HepG2 (cell line): ENCODE measurements around the gene MIS18A. TPM values are rescaled to one million over a fixed set of nuclear protein-coding genes. Genes with fewer than 3 reads are reported as not detected.

ENCODE experiments used
- ATAC-seq: fragments of 200-7000 bp; cut with Tn5 transposase; 3 replicates; pipeline ENCODE4 v1.9.1; 2020; ENCODE audit warnings: mild to moderate bottlenecking, moderate library complexity
- BruUV-seq: library from RNA; stranded (reverse); fragments of 400-500 nt; replicated peaks from 2 replicates; lab custom pipeline; 2021; lab: Mats Ljungman, UMichigan
- CTCF ChIA-PET: fragments of 300-600 bp; formaldehyde crosslinking; extraction: SDS; loops from one replicate; lab custom pipeline; 2021; ENCODE audit warnings: low total read pairs, inconsistent platforms, low intra/inter-chr PET ratio; lab: Yijun Ruan, JAX
- POLR2A ChIA-PET: fragments of 350-600 bp; sonication (Branson Sonifier 250); formaldehyde crosslinking; loops from one replicate; lab custom pipeline; 2020; ENCODE audit warnings: antibody characterized with exemption, inconsistent platforms; lab: Yijun Ruan, JAX
- DNase-seq: peaks from one replicate; pipeline ENCODE4 v3.0.0-alpha.2; 2015; ENCODE audit warnings: low spot score
- FAIRE-seq: peaks from 3 replicates; lab custom pipeline; 2011; peaks lifted over from hg19 to GRCh38; lab: Jason Lieb, UNC
- H2AFZ ChIP-seq: one replicate; pipeline ENCODE4 v1.6.1; 2011; ENCODE audit warnings: low read length, inconsistent platforms
- H3K27ac ChIP-seq: fragments of 300-600 bp; 3 replicates; pipeline ENCODE4 v1.8.0; 2011; ENCODE audit warnings: mixed run types, mild to moderate bottlenecking, mixed read lengths, low read length, inconsistent platforms; ENCODE audit not compliant: insufficient read depth; ENCODE audit errors: extremely low read length
- H3K27me3 ChIP-seq, 2 experiments: fragments of 200-600 bp in 1 of 2; 2 replicates in 1 of 2; 3 replicates in 1 of 2; pipeline versions ENCODE4 v1.6.0 to v1.8.0; 2011; ENCODE audit warnings: low read length in 2 of 2, mild to moderate bottlenecking in 2 of 2, moderate library complexity in 2 of 2, inconsistent platforms in 1 of 2; ENCODE audit not compliant: insufficient read depth in 2 of 2, control insufficient read depth in 1 of 2
- H3K36me3 ChIP-seq, 2 experiments: fragments of 200-600 bp in 1 of 2; replicated peaks in 1 of 2; 2 replicates in 1 of 2; 3 replicates in 1 of 2; pipeline versions ENCODE4 v1.5.1 to v1.8.0; 2011; ENCODE audit warnings: low read length in 2 of 2, inconsistent platforms in 1 of 2; ENCODE audit not compliant: insufficient read depth in 2 of 2, control insufficient read depth in 1 of 2
- H3K4me1 ChIP-seq: 2 replicates; pipeline ENCODE4 v1.5.1; 2012; ENCODE audit warnings: low read length, inconsistent platforms; ENCODE audit not compliant: insufficient read depth
- H3K4me2 ChIP-seq: 2 replicates; pipeline ENCODE4 v1.6.0; 2011; ENCODE audit warnings: low read depth, low read length, inconsistent platforms
- H3K4me3 ChIP-seq, 3 experiments: fragments of 200-600 bp in 1 of 3; sonication (generic), shearing (Covaris generic) in 1 of 3; replicated peaks in 1 of 3; 2 replicates each; pipeline ENCODE4 v1.5.1; 2011 to 2016; ENCODE audit warnings: low read length in 3 of 3, inconsistent platforms in 2 of 3, low read depth in 2 of 3, mild to moderate bottlenecking in 2 of 3, control low read depth in 1 of 3, mixed read lengths in 1 of 3; ENCODE audit not compliant: insufficient read depth in 1 of 3
- H3K79me2 ChIP-seq: one replicate; pipeline ENCODE4 v1.6.1; 2011; ENCODE audit warnings: low read length, inconsistent platforms; ENCODE audit not compliant: insufficient read depth
- H3K9ac ChIP-seq: 2 replicates; pipeline ENCODE4 v1.6.0; 2011; ENCODE audit warnings: mild to moderate bottlenecking, low read depth, low read length, inconsistent platforms; ENCODE audit not compliant: insufficient read depth
- H3K9me3 ChIP-seq: 2 replicates; pipeline ENCODE4 v1.5.1; 2012; ENCODE audit warnings: mild to moderate bottlenecking, low read length
- H4K20me1 ChIP-seq: 2 replicates; pipeline ENCODE4 v1.6.0; 2011; ENCODE audit warnings: inconsistent platforms, mild to moderate bottlenecking, low read length, moderate library complexity; ENCODE audit not compliant: insufficient read depth
- JUNB ChIP-seq: sonication (generic); formaldehyde crosslinking; IDR thresholded peaks from 2 replicates; pipeline ENCODE4 v1.8.0; 2022; ENCODE audit warnings: missing genetic modification reagents, mild to moderate bottlenecking, borderline replicate concordance
- NONO ChIP-seq, 2 experiments: fragments of 450-650 bp in 1 of 2; sonication (generic) in 1 of 2; formaldehyde crosslinking in 1 of 2; IDR thresholded peaks in 1 of 2; conservative IDR thresholded peaks in 1 of 2; 2 replicates each; pipeline versions ENCODE4 v1.6.1 to v1.8.0; 2017 to 2022; ENCODE audit warnings: mild to moderate bottlenecking in 1 of 2, missing genetic modification reagents in 1 of 2, moderate library complexity in 1 of 2
- RXRA ChIP-seq: sonication (generic); formaldehyde crosslinking; IDR thresholded peaks from 2 replicates; pipeline ENCODE4 v1.5.1; 2020; ENCODE audit warnings: missing genetic modification reagents
- SATB2 ChIP-seq: sonication (generic); formaldehyde crosslinking; IDR thresholded peaks from 2 replicates; pipeline ENCODE4 v1.5.0; 2020; ENCODE audit warnings: missing genetic modification reagents
- SMAD9 ChIP-seq: sonication (generic); formaldehyde crosslinking; IDR thresholded peaks from 2 replicates; pipeline ENCODE4 v1.5.1; 2020; ENCODE audit warnings: mild to moderate bottlenecking, missing genetic modification reagents
- SMARCE1 ChIP-seq: fragments of 450-650 bp; IDR thresholded peaks from 2 replicates; pipeline ENCODE4 v1.6.1; 2017; ENCODE audit warnings: borderline replicate concordance
- ZFP36L2 ChIP-seq: sonication (generic); formaldehyde crosslinking; IDR thresholded peaks from 2 replicates; pipeline ENCODE4 v1.4.0; 2020; ENCODE audit warnings: missing genetic modification reagents
- ZNF510 ChIP-seq: sonication (generic); formaldehyde crosslinking; IDR thresholded peaks from 2 replicates; pipeline ENCODE4 v1.4.0; 2020; ENCODE audit warnings: low read depth, mild to moderate bottlenecking, missing genetic modification reagents
- ZNF546 ChIP-seq: sonication (generic); formaldehyde crosslinking; conservative IDR thresholded peaks from 2 replicates; pipeline ENCODE4 v1.8.1; 2023; ENCODE audit warnings: mild to moderate bottlenecking, missing genetic modification reagents
- ZNF589 ChIP-seq: sonication (generic); formaldehyde crosslinking; conservative IDR thresholded peaks from 2 replicates; pipeline ENCODE4 v1.8.0; 2022; ENCODE audit warnings: mild to moderate bottlenecking, moderate library complexity, missing genetic modification reagents
- ZNF598 ChIP-seq: sonication (generic); formaldehyde crosslinking; IDR thresholded peaks from 2 replicates; pipeline ENCODE4 v1.5.1; 2020; ENCODE audit warnings: mild to moderate bottlenecking, missing genetic modification reagents, borderline replicate concordance
- ZNF879 ChIP-seq: sonication (generic); formaldehyde crosslinking; IDR thresholded peaks from 2 replicates; pipeline ENCODE4 v1.8.1; 2023; ENCODE audit warnings: missing genetic modification reagents
- WGBS: methylation state at CpG from one replicate; pipeline ENCODE4 v1.1.6; 2017; ENCODE audit warnings: low lambda C conversion rate; 5-methylcytosine and 5-hydroxymethylcytosine counted together
- in situ Hi-C: cut with HindIII; loops from 2 replicates; pipeline ENCODE4 v1.10.0; 2017; ENCODE audit warnings: low pct_unique_long_range_greater_than_20kb; ENCODE audit not compliant: extremely low pct_ligation_motif_present
- intact Hi-C: fragments of 100-400 bp; cut with micrococcal nuclease; formaldehyde crosslinking; loops from one replicate; pipeline ENCODE4 v1.10.0; 2022; ENCODE audit not compliant: unreplicated experiment
- polyA plus RNA-seq, 8 experiments: library from polyadenylated mRNA; depleted of rRNA in 3 of 8; stranded (reverse) in 7 of 8; unstranded in 1 of 8; fragments of >200 nt; fragmentation: Illumina TruSeq in 4 of 8; extraction: Trizol in 4 of 8; gene quantifications; 2 replicates each; pipeline versions ENCODE4 v1.2.1 to v1.2.3, GENCODE V29; 2011 to 2016; ENCODE audit warnings: low read depth in 4 of 8, missing spikeins in 1 of 8, mixed read lengths in 1 of 8; ENCODE audit not compliant: insufficient read depth in 1 of 8
- total RNA-seq, 5 experiments: library from RNA; depleted of rRNA; stranded (reverse); fragments of >200 nt; fragmentation: Illumina TruSeq; extraction: Trizol; gene quantifications; 2 replicates each; pipeline ENCODE4 v1.2.3, GENCODE V29; 2016; ENCODE audit warnings: low read depth in 1 of 5

MIS18A gene
- total and polyA plus RNA-seq, 2 of the 13 experiments (the other 11 are each of a cell fraction or from before 2014, with no cell fraction given): 11.2 to 41.4 TPM

DNA sequence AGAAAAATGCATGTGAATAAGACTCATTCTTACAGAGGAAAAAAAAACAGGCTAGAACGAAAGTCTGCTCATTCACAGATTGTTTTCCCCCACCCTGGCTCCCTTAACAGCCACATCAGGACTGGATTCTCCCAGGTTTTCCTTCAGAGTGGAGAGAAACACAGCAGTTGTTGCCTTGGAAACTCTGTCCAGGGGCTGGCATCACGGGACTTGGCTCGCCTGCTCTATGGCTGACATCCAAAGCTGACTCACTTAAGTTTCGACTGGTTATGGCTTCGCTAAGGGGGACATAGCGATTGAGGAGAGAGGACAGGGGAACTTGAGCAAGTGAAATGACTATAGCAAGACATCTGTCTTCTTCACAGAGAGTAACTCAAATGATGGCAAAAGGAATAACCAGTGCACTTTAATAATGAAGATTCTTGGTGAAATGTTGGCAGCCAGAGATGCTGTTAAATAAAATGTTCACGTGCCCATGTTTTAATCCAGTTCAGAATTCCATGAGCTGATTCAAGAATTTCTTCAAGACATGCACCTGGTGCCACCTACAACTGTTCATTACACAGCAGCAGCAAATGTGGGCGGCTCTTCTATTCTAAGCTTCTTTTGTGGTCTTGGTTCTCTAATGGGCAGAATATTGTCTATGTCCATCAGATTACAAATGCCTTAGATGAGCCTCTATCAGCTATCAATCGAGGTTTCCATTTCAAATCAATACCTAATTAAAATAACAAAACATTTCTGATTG is 21.8 kb downstream of the MIS18A start:
- no peak overlapping the region for H3K9ac ChIP-seq
- TF ChIP-seq JUNB (no peak), SMARCE1 (no peak), SATB2 (CRISPR knock-in tag) (no peak), NONO (IDR thresholded peaks at IDR 0.05) (no peak), NONO (CRISPR knock-in tag; conservative IDR thresholded peaks at IDR 0.05) (no peak), RXRA (CRISPR knock-in tag) (no peak), SMAD9 (CRISPR knock-in tag) (no peak), ZNF589 (CRISPR knock-in tag) (no peak), ZFP36L2 (CRISPR knock-in tag) (no peak), ZNF598 (CRISPR knock-in tag) (no peak), ZNF510 (no peak), ZNF546 (CRISPR knock-in tag) (no peak), ZNF879 (CRISPR knock-in tag) (no peak)
- TF ChIP-seq, all 625 proteins: peak for 0
- H3K4me3 ChIP-seq: no peak overlapping the region
- H2AFZ ChIP-seq: no peak overlapping the region
- no peaks in the 10 kb centered on the region for H4K20me1 ChIP-seq
- no peaks in the 10 kb centered on the region for H3K36me3 ChIP-seq
- no peak overlapping the region for H3K27ac ChIP-seq
- ATAC-seq: no peak
- H3K4me2 ChIP-seq: no peak overlapping the region
- intact Hi-C loops (no loop called here), in situ Hi-C loops (loop anchor here (10.0 to 25.0 kb wide), 2 partner anchors 270 to 482 kb away; no protein-coding TSS in a partner anchor)
- WGBS: 16% methylated on average over 9 of the region's 9 CpGs
- no peak for FAIRE-seq
- no peaks in the 10 kb centered on the region for H3K9me3 ChIP-seq
- no peaks in the 10 kb centered on the region for H3K79me2 ChIP-seq
- ChIA-PET CTCF (interaction anchor here (1.5 to 2.3 kb wide), 2 partner anchors 391 to 471 kb away, joined by 19 to 35 read pairs; no protein-coding TSS in a partner anchor), POLR2A (interaction anchor here (1.2 kb wide), 1 partner anchor 391 kb away, joined by 3 read pairs; no protein-coding TSS in a partner anchor)
- BruUV-seq: no TSS peak
- H3K4me1 ChIP-seq: no peaks in the 10 kb centered on the region
- no peak for DNase-seq
- H3K27me3 ChIP-seq: peaks cover 0 to 24% of the 10 kb centered on the region in 2 experiments; a peak in 4 of 5 replicates
